ENCODE results near the gene ILK. TPM values are rescaled to one million over a fixed set of nuclear protein-coding genes. Genes with fewer than 3 reads are reported as not detected.

The ILK gene
- total RNA-seq, 2 experiments from 2014 or later: 135 to 138 TPM

DNA sequence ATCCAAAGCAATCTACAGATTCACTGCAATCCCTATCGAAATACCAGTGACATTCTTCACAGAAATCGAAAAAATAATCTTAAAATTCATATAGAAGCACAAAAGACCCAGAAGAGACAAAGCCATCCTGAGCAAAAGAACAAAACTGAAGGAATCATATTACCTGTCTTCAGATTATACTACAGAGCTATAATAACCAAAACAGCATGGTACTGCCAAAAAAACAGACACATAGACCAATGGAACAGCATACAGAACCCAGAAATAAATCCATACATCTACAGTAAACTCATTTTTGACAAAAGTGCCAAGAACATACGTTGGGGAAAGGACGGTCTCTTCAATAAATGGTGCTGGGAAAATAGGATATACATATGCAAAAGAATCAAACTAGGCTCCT is 19.0 kb upstream of the ILK start:
- CTCF ChIA-PET: no interaction called here
- no peak for DNase-seq

DNA sequence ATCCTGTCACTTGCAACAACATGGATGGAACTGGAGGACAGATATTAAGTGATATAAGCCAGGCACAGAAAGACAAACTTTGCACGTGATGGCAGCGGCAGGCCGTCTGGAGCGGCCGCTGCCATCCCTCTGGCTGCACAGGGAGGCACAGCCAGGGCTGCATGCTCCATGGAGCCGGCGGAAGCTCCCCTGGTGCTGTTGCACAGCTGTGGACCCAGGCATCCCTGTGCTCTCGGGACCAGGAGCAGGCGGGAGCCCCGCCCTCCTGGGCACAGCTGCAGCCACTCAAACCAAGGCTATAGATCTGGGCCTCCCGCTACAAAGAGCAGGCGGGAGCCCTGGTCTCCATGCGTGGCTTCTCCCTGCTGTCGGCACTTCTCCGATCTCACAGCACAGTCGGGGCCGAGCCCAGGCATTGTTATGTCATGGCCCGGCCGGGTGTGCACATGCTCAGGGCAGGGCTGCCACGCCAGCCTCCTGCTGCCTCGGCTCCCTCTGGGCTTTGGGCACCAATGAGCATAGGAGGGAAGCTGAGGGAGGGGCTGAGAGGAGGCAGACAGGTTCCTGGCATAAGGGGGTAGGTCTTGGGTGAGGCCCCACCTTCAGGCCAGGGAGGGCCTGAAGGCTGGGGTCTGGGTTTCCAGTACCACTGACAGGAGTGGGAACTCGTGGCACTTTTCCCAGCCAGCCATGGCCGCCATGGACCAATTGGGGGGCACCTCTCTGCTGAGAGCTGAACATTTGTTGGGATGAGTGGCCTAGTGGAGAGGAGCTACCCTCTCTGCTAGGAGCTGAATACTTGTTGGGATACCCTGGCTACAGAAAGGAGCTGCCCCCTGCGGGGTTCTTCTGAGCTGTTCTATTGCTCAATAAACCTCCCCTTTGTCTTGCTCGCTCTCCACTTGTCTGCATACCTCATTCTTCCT is 16.9 kb upstream of the ILK start:
- ChIA-PET POLR2A (no interaction called here), CTCF (interaction anchor here (1.0 to 1.6 kb wide), 2 partner anchors 8 to 17 kb away, joined by 3 to 4 read pairs; partner anchors contain the start of genes ILK and RRP8)
- Mint-ChIP-seq H3K27ac (no peak overlapping the region), H3K36me3 (ENCODE audit: low read depth) (peaks cover 30% of the 10 kb centered on the region), H3K4me1 (no peaks in the 10 kb centered on the region), H3K27me3 (no peaks in the 10 kb centered on the region), H3K4me3 (no peak overlapping the region), H3K9me3 (peaks cover 21% of the 10 kb centered on the region)
- DNase-seq: no peak

More for the DNA sequence above, 19.0 kb upstream of the ILK start:
- Mint-ChIP-seq H3K9me3 (peaks cover 21% of the 10 kb centered on the region), H3K27me3 (no peaks in the 10 kb centered on the region), H3K4me1 (no peaks in the 10 kb centered on the region), H3K4me3 (no peak overlapping the region), H3K36me3 (ENCODE audit: low read depth) (peaks cover 33% of the 10 kb centered on the region), H3K27ac (no peak overlapping the region)
- POLR2A ChIA-PET: no interaction called here

DNA sequence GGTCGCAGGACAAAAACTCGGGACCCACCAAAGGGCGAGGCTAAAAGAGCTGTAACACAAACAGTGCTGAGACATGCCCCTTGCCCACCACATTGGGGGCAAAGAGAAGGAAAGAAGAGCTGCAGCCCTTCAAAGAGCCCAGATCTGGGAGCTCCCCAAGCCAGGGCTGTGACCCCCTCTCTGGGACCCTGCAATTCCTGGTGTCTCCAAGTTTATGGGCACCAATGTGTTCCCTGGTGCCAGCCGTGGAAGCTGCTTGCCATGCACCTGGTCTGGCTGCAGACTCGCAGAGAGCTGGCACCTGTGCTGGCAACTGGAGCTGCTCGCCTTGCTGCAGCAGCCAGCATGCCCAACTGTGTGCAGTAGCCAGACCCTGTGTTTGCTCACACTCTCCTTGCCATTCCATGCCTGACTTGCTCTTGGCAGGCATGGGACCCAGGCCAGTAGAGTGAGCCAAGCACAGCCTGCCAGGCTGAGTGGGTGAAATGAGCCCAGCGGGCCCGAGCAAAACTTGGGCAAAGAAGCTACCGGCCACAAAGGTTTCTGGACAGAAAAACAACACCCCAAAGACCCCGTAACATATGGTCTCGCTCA is 16.1 kb upstream of the ILK start:
- peaks cover 29% of the 10 kb centered on the region for H3K36me3 Mint-ChIP-seq (ENCODE audit: low read depth)
- ChIA-PET POLR2A (no interaction called here), CTCF (interaction anchor here (1.0 to 1.6 kb wide), 2 partner anchors 9 to 16 kb away, joined by 3 to 4 read pairs; partner anchors contain the start of genes ILK and RRP8)
- peaks cover 21% of the 10 kb centered on the region for H3K9me3 Mint-ChIP-seq
- no peak for DNase-seq
- H3K4me1 Mint-ChIP-seq: no peaks in the 10 kb centered on the region
- no peak overlapping the region for H3K4me3 Mint-ChIP-seq
- H3K27me3 Mint-ChIP-seq: no peaks in the 10 kb centered on the region
- no peak overlapping the region for H3K27ac Mint-ChIP-seq

- Mint-ChIP-seq H3K4me3 (no peak overlapping the region), H3K36me3 (ENCODE audit: low read depth) (peaks cover 26% of the 10 kb centered on the region), H3K4me1 (no peaks in the 10 kb centered on the region), H3K27me3 (no peaks in the 10 kb centered on the region), H3K9me3 (peaks cover 19% of the 10 kb centered on the region), H3K27ac (no peak overlapping the region)
- ChIA-PET POLR2A (no interaction called here), CTCF (interaction anchor here (1.6 kb wide), 1 partner anchor 16 kb away, joined by 4 read pairs; the partner anchor contains the start of genes ILK and RRP8)
- no peak for DNase-seq
These were observed 15.6 kb upstream of the ILK start for GRCh38 chr11:6588018-6588417.

DNA sequence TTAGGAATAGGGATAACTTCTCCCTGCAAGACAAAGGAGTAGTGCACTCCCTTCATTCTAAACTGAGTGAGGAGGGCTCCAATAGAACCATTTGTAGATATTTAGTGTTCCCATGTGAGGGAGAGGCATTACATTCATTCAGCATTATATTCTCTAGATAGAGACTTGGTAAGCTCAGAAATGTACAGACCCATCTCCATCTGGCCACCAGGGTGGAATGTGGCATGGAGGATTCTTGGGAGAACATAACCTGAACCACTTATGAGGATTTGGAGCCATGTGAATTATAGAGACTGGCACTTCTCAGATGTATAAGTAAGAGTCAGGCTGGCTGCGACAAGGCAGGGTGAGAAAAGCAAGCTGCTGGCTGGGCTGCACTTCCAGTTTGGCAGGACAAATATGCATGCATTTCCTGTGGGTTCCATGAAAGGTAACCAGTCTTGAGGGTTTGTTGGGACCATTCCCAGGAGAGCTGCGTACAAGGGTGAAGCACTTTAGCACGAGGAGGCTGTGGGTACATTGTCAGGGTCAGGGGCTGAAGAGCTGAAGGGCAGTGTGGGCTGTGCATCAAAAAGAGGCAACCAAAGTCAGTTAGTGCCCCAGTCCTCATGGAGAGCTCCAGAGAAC is 9.3 kb upstream of the ILK start:
- H3K27ac Mint-ChIP-seq: no peak overlapping the region
- H3K36me3 Mint-ChIP-seq (ENCODE audit: low read depth): peaks cover 54% of the 10 kb centered on the region
- no peaks in the 10 kb centered on the region for H3K9me3 Mint-ChIP-seq
- H3K4me3 Mint-ChIP-seq: no peak overlapping the region
- peaks cover 16% of the 10 kb centered on the region for H3K4me1 Mint-ChIP-seq
- no peaks in the 10 kb centered on the region for H3K27me3 Mint-ChIP-seq
- DNase-seq: no peak
- POLR2A ChIA-PET: interaction anchor here (0.9 to 2.1 kb wide), 4 partner anchors 10 to 89 kb away, joined by 3 to 6 read pairs (median 4); partner anchors contain the start of genes MRPL17 and TAF10
- CTCF ChIA-PET: interaction anchor here (1.2 kb wide), 1 partner anchor 63 kb away, joined by 4 read pairs; no protein-coding TSS in a partner anchor

GRCh38 chr11:6596239-6596877 is 7.2 kb upstream of the ILK start:
- ChIA-PET CTCF (interaction anchor here (1.3 kb wide), 1 partner anchor 87 kb away, joined by 3 read pairs; the partner anchor contains the start of gene MRPL17), POLR2A (interaction anchor here (1.0 to 1.3 kb wide), 3 partner anchors 13 to 87 kb away, joined by 3 to 5 read pairs (median 3); partner anchors contain the start of genes MRPL17 and TPP1)
- Mint-ChIP-seq H3K4me3 (no peak overlapping the region), H3K27ac (no peak overlapping the region), H3K27me3 (no peaks in the 10 kb centered on the region), H3K4me1 (peaks cover 16% of the 10 kb centered on the region), H3K9me3 (no peaks in the 10 kb centered on the region), H3K36me3 (ENCODE audit: low read depth) (peaks cover 60% of the 10 kb centered on the region)
- no peak for DNase-seq

- no peak for DNase-seq
- Mint-ChIP-seq H3K4me1 (peaks cover 15% of the 10 kb centered on the region), H3K4me3 (no peak overlapping the region), H3K9me3 (no peaks in the 10 kb centered on the region), H3K27ac (no peak overlapping the region), H3K27me3 (no peaks in the 10 kb centered on the region), H3K36me3 (ENCODE audit: low read depth) (peaks cover 54% of the 10 kb centered on the region)
- POLR2A ChIA-PET: no interaction called here
- CTCF ChIA-PET: interaction anchor here (0.9 to 1.0 kb wide), 2 partner anchors 69 to 117 kb away, joined by 3 read pairs; partner anchors contain the start of genes ARFIP2 and TIMM10B
These were observed 5.0 kb upstream of the ILK start for GRCh38 chr11:6598555-6598954.

GRCh38 chr11:6599449-6599848 is 4.1 kb upstream of the ILK start:
- Mint-ChIP-seq H3K9me3 (no peaks in the 10 kb centered on the region), H3K36me3 (ENCODE audit: low read depth) (peaks cover 47% of the 10 kb centered on the region), H3K4me3 (no peak overlapping the region), H3K4me1 (peaks cover 8% of the 10 kb centered on the region), H3K27me3 (no peaks in the 10 kb centered on the region), H3K27ac (no peak overlapping the region)
- CTCF ChIA-PET: interaction anchor here (0.9 kb wide), 1 partner anchor 84 kb away, joined by 3 read pairs; the partner anchor contains the start of gene MRPL17
- POLR2A ChIA-PET: no interaction called here
- no peak for DNase-seq

- no peaks in the 10 kb centered on the region for H3K9me3 Mint-ChIP-seq
- H3K27ac Mint-ChIP-seq: no peak overlapping the region
- peaks cover 5% of the 10 kb centered on the region for H3K4me1 Mint-ChIP-seq
- ChIA-PET CTCF (interaction anchor here (0.9 kb wide), 1 partner anchor 83 kb away, joined by 3 read pairs; the partner anchor contains the start of gene MRPL17), POLR2A (no interaction called here)
- H3K36me3 Mint-ChIP-seq (ENCODE audit: low read depth): peaks cover 44% of the 10 kb centered on the region
- no peak overlapping the region for H3K4me3 Mint-ChIP-seq
- no peak for DNase-seq
- H3K27me3 Mint-ChIP-seq: no peaks in the 10 kb centered on the region
These were observed 3.6 kb upstream of the ILK start for GRCh38 chr11:6599881-6600390.

DNA sequence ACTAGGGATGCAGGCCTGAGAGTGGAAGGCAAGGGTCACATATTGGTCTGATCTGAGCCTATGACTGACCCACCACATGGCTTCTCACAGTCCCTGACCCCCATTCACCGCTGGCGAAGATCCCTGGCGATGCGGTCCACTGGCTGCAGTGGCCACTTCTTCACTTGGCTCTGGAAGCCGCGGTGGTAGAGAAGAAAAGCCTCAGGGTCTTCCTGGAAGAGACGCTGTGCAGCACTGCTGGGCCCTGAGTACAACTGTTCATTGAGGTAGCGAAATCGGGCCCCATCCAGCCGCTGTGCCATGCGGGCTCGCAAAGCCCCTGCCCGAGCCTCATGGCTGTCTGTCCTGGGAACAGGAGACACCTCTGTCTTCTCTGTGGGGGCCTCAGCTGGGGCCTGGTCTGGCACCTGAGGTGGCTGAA is 2.5 kb upstream of the ILK start:
- no peak overlapping the region for H3K27ac Mint-ChIP-seq
- H3K4me3 Mint-ChIP-seq: no peak overlapping the region
- DNase-seq: no peak
- peaks cover 41% of the 10 kb centered on the region for H3K36me3 Mint-ChIP-seq (ENCODE audit: low read depth)
- H3K27me3 Mint-ChIP-seq: no peaks in the 10 kb centered on the region
- POLR2A ChIA-PET: interaction anchor here (8.4 kb wide), 1 partner anchor 19 kb away, joined by 108 read pairs; the partner anchor contains the start of gene TPP1
- H3K4me1 Mint-ChIP-seq: peaks cover 5% of the 10 kb centered on the region
- no peaks in the 10 kb centered on the region for H3K9me3 Mint-ChIP-seq
- CTCF ChIA-PET: no interaction called here

DNA sequence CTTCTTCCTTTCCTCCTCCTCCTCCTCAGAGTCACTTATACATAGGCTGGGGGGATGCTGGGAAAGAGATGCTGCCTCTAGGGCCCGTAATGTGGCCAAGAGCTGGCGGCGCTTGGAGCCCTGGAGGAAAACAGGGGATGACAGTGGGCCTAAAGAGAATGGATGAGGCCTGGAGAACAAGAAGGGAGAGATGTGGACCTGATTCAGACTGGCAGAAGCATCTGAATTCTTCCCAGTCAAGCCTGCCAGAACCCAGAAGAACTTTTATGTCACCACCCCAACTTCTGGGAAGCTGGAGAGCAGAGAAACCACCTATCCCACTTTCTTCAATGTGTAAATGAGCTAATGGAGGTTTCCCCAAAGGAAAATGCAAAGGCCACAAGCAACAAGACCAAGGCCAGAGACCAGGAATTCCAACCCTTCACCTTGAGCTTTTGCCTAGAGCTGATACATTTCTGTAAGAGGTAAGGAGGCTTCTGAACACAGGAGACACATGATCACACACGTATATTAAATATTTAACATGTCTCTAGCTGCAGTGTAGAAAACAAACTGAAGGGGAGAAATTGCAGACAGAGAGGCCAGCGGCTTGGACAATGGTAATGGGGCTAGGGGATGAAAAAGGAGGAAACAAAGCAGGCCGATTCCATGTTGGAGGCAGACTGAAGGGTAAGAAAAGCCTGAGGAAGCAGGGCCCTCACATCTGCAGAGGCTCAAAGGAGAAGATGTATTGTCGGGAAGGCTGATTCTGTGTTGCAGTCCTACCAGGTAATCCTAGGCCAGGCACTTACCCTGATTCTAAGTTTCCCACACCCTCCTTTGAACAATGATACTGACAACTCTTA is 1.3 kb upstream of the ILK start:
- no peak overlapping the region for H3K27ac Mint-ChIP-seq

More for the DNA sequence above, 1.3 kb upstream of the ILK start:
- POLR2A ChIA-PET: interaction anchor here (0.8 to 8.4 kb wide), 10 partner anchors 9 to 143 kb away, joined by 3 to 108 read pairs (median 4); partner anchors contain the start of genes ARFIP2, MRPL17, TAF10 and TIMM10B
- Mint-ChIP-seq H3K4me1 (peaks cover 7% of the 10 kb centered on the region), H3K4me3 (no peak overlapping the region), H3K9me3 (no peaks in the 10 kb centered on the region), H3K36me3 (ENCODE audit: low read depth) (peaks cover 38% of the 10 kb centered on the region), H3K27me3 (no peaks in the 10 kb centered on the region)
- CTCF ChIA-PET: interaction anchor here (0.7 to 4.0 kb wide), 9 partner anchors 10 to 223 kb away, joined by 3 to 64 read pairs (median 5); partner anchors contain the start of genes ARFIP2, MRPL17, TAF10 and TIMM10B
- DNase-seq: no peak
